Ovary (tissue), 9 donors: ENCODE data around the gene ZNF565. TPM values are rescaled to one million over a fixed set of nuclear protein-coding genes. Genes with fewer than 3 reads are reported as not detected.

Experiments used
- DNase-seq, 5 donors: peaks; one replicate each; pipeline ENCODE4 v3.0.0-alpha.2; 2019 to 2020
- H3K27ac ChIP-seq, 2 donors: fragments of 200-600 bp; one replicate each; pipeline versions ENCODE4 v1.5.1 to v1.8.0; 2019 to 2022
- H3K27me3 ChIP-seq: fragments of 200-600 bp; one replicate; pipeline ENCODE4 v1.8.0; 2022
- H3K36me3 ChIP-seq: fragments of 200-600 bp; sonication (generic); one replicate; pipeline ENCODE4 v1.5.1; 2019
- H3K4me1 ChIP-seq: one replicate; pipeline ENCODE4 v1.8.1; 2013; ENCODE audit warnings: mild to moderate bottlenecking, moderate library complexity; ENCODE audit not compliant: insufficient read depth
- H3K4me3 ChIP-seq: fragments of 200-600 bp; sonication (generic); one replicate; pipeline ENCODE4 v1.5.1; 2017
- H3K9me3 ChIP-seq, 2 donors: fragments of 200-600 bp in 1 of 2; sonication (generic) in 1 of 2; one replicate each; pipeline versions ENCODE4 v1.5.1 to v1.8.1; 2013 to 2019; ENCODE audit warnings: mild to moderate bottlenecking in 1 of 2, moderate library complexity in 1 of 2
- CTCF ChIP-seq, 3 donors: fragments of 450-650 bp in 2 of 3; fragments of 200-600 bp in 1 of 3; IDR thresholded peaks; one replicate each; pipeline versions ENCODE4 v1.5.1 to v1.8.0; 2016 to 2022; ENCODE audit warnings: antibody characterized with exemption in 3 of 3, mild to moderate bottlenecking in 1 of 3
- EP300 ChIP-seq: sonication (generic); formaldehyde crosslinking; IDR thresholded peaks from one replicate; pipeline ENCODE4 v1.6.1; 2017; ENCODE audit warnings: antibody characterized with exemption
- POLR2A ChIP-seq: fragments of 450-650 bp; IDR thresholded peaks from one replicate; pipeline ENCODE4 v1.6.1; 2017; ENCODE audit warnings: antibody characterized with exemption, mild to moderate bottlenecking, moderate library complexity
- WGBS, 3 donors: extraction: QIAGEN DNeasy Blood & Tissue Kit in 1 of 3; methylation state at CpG; one replicate each; pipeline versions ENCODE4 v1.1.5 to v1.1.7; 2013 to 2017; 5-methylcytosine and 5-hydroxymethylcytosine counted together
- intact Hi-C, 4 donors: fragments of 100-400 bp; cut with DNase I; formaldehyde crosslinking; loops; one replicate each; pipeline versions ENCODE4 v1.11.0 to v1.15.1; 2022 to 2023
- polyA plus RNA-seq, 2 donors: library from polyadenylated mRNA; stranded (reverse); fragments of 200-250 nt in 1 of 2; fragments of 350-450 nt in 1 of 2; fragmentation: Illumina TruSeq in 1 of 2; extraction: RNeasy Lipid Tissue Mini Kit (QIAGEN cat#74804) in 1 of 2; gene quantifications; one replicate each; pipeline ENCODE4 v1.2.3, GENCODE V29; 2013 to 2014
- total RNA-seq, 7 donors: library from RNA; depleted of rRNA in 2 of 7; stranded (reverse); fragments of >200 nt in 2 of 7; fragmentation: NEBNext Ultra II Directional in 3 of 7; extraction: Animal tissue kit (Norgen Biotek cat#: 25700) in 3 of 7; gene quantifications; one replicate each; pipeline versions ENCODE4 v1.1.0 to v1.2.4, GENCODE V29; 2016 to 2023
- donor health status: DM: no; HTN: no; CAD: no; lungs with moderate emphysema.
- donor health status: DM: no; HTN: no; CAD: no.
- donor health status: Bipolar disorder and iron deficiency.
- donor health status: DM: yes; HTN: yes; CAD: no.
- donor health status: DM: no; HTN: no; CAD: no.
- donor health status: DM: yes; HTN: yes; CAD: no.

Gene ZNF565
- total and polyA plus RNA-seq, 9 donors: 3.6 to 10.1 (median 7.5) TPM

DNA sequence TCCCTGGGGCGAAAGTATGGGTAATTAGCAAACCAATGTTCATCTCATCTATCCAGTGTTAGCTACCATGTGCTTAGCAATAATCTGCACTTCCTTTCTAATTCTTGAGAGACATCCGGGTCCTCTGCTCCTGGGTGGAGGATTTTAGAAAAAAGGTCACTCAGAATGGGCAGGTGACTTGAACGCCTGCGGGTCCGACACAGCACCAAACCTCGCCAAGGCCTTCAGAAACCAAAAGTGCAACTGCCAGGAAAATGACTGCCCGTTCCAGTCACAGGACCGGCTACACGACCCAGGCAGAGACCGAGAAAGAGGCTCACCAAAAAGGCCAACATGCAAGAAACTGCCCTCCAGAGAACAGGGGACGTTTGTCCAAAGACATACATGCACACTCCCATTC is 40.4 kb upstream of the ZNF565 start:
- no peak for DNase-seq
- intact Hi-C loops: no loop called here
- no peaks in the 10 kb centered on the region for H3K9me3 ChIP-seq
- TF ChIP-seq CTCF (IDR thresholded peaks at IDR 0.05) (no peak), EP300 (no peak), POLR2A (no peak)
- H3K27me3 ChIP-seq: no peaks in the 10 kb centered on the region
- WGBS, 3 donors: 95 to 97% (median 97%) methylated on average over 11 of the region's 11 CpGs
- H3K27ac ChIP-seq: no peak overlapping the region
- H3K4me1 ChIP-seq: no peaks in the 10 kb centered on the region
- H3K36me3 ChIP-seq: no peaks in the 10 kb centered on the region
- H3K4me3 ChIP-seq: no peak overlapping the region

DNA sequence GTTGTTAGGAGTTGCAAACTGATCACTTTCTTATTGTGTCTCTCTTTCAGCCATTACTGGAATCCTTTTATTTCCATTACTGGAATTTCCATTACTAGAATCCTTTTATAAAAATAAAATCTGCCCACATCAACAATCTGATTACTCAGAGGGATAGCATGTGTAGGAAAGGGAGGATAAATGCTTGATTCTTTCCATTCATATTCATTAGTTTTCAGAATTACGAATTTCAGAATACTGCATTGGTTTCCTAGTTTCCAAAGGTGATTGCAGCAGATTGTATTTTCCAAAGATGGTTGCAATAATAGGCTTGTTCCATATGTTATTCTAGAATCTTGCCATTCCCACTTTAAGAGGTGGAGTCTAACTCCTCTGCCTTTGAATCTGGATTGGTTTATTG is 37.6 kb upstream of the ZNF565 start:
- no peaks in the 10 kb centered on the region for H3K27me3 ChIP-seq
- WGBS, 3 donors: 74 to 96% (median 88%) methylated on average over 1 of the region's 1 CpG
- DNase-seq: no peak
- H3K4me3 ChIP-seq: no peak overlapping the region
- H3K4me1 ChIP-seq: no peaks in the 10 kb centered on the region
- H3K36me3 ChIP-seq: no peaks in the 10 kb centered on the region
- TF ChIP-seq POLR2A (no peak), CTCF (IDR thresholded peaks at IDR 0.05) (no peak), EP300 (no peak)
- H3K9me3 ChIP-seq: no peaks in the 10 kb centered on the region
- no peak overlapping the region for H3K27ac ChIP-seq
- intact Hi-C loops: no loop called here

DNA sequence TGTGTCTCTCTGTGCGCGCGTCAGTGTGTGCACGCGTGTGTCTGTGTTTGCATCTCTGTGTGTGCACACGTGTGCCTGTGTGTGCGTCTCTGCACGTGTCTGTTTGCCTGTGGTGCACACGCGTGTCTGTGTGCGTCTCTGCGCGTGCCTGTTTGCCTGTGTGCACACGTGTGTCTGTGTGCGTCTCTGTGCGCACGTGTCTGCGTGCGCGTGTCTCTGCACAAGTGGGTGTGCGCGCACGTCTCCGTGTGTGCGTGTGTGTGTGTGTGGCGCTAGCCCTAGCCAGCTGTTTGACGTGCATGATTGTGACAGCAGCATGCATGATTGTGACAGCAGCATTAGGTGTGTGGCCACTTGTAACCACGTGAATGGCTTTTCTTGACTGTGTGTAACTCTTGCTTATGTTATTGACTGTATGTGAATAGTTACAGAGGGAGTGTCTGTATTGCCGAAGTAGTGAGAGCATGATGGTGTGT is 31.6 kb upstream of the ZNF565 start:
- no peaks in the 10 kb centered on the region for H3K27me3 ChIP-seq
- H3K4me3 ChIP-seq: peak overlapping the region; percentile 23

DNA sequence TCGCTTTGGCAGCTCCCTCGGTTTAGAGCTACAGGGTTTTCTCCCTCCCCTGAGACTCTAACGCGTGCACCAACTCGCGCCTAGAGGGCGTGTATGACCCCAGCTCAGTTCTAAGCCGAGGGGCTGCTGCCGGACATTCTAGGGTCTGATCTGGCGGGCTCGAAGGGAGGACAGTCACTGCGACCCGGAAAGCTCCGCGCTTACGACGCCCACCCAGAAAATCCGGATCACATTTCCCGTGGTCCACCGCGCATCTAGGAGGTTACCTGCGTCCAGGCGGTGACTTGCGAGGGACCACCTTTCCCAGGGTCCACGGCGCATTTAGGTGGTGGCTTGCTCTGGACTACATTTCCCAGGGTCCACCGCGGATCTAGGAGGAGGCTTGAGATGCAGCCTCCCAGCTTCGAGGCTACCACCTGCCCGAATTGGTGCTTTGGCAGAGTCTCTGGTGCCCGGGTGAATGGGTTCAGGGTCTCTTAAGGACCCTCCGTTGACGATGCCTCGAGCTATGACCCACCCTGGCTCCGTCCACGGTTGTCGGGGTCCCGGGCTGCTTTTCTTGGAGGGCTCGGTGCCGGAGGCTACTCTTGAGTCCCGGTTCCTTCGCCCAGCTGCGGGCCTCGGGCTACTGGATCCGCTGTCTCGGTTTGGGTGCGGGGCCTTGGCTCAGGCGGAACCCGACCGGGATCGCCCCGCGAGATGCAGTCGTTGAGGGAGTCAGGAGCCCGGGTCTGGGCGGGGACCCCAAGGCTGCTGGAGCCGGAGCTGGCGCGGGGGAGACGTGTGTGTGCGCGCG is 30.9 kb upstream of the ZNF565 start:
- TF ChIP-seq CTCF (IDR thresholded peaks at IDR 0.05): no peak
- peaks cover 9% of the 10 kb centered on the region for H3K4me1 ChIP-seq
- H3K9me3 ChIP-seq: no peaks in the 10 kb centered on the region
- WGBS, 3 donors: 0 to 2% (median 1%) methylated on average over 43 to 63 of the region's 63 CpGs
- H3K27me3 ChIP-seq: no peaks in the 10 kb centered on the region
- intact Hi-C loops: no loop called here
- DNase-seq: peak in 1 of 5 donors; percentile 39
- H3K4me3 ChIP-seq: peak overlapping the region; percentile 23
- H3K36me3 ChIP-seq: no peaks in the 10 kb centered on the region
- no peak overlapping the region for H3K27ac ChIP-seq

More for the DNA sequence above, 31.6 kb upstream of the ZNF565 start:
- Histone ChIP-seq H3K4me1 (peaks cover 9% of the 10 kb centered on the region), H3K9me3 (no peaks in the 10 kb centered on the region), H3K36me3 (no peaks in the 10 kb centered on the region), H3K27ac (no peak overlapping the region)
- 8 to 16% (median 11%) methylated on average over 28 to 29 of the region's 29 CpGs for WGBS, 3 donors
- no peak for TF ChIP-seq POLR2A
- no peak for TF ChIP-seq CTCF (IDR thresholded peaks at IDR 0.05)
- no peak for TF ChIP-seq EP300
- DNase-seq: no peak
- intact Hi-C loops: no loop called here
